ENCODE measurements around the gene C14orf119. TPM values are rescaled to one million over a fixed set of nuclear protein-coding genes. Genes with fewer than 3 reads are reported as not detected.

C14orf119 gene, protein sequence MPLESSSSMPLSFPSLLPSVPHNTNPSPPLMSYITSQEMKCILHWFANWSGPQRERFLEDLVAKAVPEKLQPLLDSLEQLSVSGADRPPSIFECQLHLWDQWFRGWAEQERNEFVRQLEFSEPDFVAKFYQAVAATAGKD
- total RNA-seq = 41.2 and 45.0 TPM in 2 replicates

DNA sequence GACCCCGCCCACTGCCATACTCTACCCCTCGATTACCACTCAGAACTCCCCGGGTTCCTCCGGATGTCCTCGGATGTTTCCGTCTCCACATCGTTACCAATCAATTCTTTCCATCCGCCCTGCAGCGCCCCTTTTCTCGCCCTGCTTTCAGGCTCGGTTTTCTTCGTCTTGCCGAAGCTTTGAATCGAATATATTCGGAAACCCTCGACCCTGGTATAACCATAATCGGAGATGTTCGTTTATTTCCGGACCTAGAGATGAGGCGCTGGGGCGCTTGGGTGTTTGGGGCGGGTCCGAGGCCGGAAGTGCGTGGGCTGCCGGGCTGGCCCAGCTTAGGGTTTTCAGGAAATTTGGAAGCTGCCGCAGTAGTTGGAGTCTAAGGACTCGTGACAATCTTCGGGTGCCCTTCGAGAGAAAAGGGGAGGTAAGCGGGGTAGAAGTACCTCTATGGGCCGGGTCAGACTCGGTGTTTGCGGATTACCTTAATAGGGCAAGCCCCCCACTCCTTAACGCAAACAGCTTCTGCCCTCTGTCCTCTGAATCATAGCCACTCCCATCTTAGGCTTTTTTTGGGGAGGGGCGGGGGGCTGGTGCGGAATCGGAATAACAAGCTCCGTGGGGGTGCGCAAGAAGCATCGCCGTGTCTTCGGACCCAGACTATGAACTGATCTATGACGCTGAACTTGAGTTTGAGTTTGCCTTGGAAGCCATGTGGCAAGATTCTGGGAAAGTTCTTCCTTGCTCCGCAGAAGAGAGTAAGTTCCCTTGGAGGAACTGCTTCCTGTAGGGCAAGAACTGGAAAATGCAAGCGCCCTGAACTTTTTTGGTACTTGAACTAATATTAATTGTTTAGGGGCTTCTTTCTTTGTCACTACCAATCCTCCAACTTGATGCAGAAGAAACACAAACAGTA lies at the start of gene C14orf119:
Gene C14orf119, plus strand, starts transcription at position 310 of the 913 bp plus-strand sequence. CDS start 2,154 bp downstream, outside the sequence.
- peak; percentile 99 for DNase-seq (ENCODE audit: low read depth in 2 of 2)

DNA sequence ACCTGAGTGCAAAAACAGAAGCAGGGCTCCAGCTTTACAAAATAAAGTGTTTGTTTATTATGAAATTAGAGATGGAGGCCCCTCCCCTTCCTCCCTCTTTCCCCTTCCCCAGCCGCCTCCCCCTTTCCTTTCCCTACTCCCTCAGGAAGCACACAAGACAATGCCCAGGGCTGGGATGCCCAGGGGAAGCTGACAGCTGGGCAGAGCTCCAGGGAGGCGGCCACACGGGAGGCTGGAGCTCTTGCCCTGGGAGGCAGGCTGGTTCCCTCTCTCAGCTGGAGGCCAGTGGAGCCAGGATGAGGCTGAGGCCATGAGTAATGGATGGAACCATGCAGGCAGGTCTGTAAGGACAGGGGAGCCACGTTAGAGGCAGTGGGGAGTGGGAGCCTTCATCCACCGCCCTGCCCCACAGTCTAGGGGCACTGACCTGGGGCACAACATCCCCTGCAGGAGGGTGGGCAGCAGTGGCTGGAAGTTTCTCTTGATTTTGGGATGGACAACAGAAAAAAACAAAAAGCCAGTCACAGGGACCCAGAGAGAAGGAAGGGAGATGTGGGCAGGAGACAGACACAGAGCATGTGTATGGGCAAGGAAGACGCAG lies 48.2 kb upstream of the C14orf119 start:
- DNase-seq (ENCODE audit: low read depth in 2 of 2) = peak; percentile 53 to 70

DNA sequence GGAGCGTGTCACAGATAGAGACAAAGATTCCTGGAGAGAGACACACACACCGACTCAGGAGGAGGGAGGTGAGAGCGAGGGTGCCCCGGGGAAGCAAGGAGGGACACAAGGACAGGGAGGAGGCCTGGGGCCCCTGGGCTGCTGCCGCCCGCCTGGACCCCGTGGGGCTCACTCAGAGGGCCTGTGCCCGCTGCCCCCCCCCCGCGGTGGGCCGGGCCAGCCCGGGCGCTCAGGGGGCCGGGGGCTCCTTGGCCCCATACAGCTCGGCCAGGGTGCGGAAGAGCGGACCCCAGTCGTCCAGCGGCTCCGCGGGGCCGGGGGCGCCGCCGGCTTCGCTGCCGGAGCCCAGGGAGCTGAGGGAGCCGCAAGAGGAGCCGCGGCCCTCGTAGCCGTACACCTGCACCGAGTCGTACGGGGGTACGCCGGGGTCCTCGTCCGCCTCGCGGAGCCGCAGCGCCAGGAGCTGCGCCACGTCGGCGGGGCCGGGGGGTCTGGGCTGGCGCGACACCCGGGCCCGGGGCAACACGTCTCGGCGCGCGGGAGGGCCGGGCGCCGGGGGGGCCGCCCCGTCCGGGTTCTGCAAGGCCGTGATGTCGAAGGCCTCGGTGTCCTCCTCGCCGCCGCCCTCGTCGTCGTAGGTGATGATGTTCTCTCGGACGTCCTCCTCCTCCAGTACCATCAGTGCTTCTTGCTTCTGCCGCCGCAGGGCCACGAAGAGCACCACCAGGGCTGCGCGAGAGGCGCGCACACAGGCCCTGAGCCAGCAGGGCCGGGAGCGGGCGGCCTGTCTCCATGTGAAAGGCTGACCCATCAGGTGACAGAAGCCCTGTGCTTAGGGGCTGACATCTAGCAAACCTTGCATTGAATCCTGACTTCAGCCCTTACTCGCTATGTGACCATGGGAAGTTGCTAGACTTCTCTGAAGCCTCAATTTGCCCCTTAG lies 47.3 kb upstream of the C14orf119 start:
- no peak for DNase-seq (ENCODE audit: low read depth in 2 of 2)

DNA sequence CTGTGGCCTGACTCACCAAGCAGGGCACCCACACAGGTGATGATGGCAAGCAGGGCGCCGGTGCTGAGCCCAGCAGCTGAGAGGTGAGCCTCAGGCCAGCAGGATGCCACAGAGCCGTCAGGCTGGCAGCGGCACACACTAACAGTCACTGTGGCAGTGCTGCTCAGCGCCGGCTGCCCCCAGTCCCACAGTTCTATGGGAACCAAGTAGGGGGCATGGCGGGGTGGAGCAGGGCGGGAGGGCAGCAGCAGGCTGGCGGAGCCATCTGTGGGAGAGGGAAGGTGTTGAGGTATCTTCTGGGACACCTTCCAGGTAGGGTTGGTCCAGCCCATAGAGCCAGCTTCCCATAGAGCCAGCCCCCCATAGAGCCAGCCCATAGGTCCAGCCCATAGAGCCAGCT lies 46.3 kb upstream of the C14orf119 start:
- DNase-seq (ENCODE audit: low read depth in 2 of 2) = no peak

DNA sequence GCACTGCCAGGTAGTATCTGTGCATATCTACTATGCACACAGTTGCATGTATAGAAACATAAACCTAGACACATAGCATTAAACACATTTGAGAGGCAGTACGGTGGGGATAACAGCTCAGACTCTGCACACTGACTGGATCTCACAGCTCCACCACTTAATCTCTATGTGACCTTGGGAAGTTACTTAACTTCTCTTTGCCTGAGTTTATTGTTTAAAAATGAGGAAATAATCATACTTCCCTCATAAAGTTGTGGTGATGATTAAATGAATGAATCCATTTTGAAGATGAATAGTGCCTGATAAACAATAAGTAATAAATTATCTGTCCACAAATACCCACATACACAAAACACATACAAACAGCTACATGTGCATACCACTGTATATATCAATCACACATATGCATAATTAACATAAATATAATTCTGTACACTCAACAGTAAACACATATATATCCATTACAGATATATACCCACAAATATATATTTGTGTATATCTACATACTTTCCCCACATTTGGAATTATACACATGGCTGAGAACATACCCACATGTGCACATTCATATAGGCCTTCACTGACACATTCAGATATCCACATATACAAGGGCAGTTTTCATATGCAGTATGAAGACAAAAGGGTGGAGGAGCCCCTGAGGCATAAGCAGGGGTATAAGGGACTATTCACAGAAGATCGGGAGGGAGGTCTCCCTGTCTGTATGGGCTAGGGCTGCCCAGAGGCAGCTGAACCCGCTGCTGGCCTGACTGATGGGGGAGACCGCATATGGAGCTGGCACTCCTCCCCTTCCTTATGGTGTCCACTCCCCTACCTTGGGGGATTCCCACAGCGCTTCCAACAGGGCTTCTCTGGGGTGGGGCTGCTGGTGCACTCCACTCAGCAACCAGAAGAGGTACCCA lies 43.9 kb upstream of the C14orf119 start:
- no peak for DNase-seq (ENCODE audit: low read depth in 2 of 2)

DNA sequence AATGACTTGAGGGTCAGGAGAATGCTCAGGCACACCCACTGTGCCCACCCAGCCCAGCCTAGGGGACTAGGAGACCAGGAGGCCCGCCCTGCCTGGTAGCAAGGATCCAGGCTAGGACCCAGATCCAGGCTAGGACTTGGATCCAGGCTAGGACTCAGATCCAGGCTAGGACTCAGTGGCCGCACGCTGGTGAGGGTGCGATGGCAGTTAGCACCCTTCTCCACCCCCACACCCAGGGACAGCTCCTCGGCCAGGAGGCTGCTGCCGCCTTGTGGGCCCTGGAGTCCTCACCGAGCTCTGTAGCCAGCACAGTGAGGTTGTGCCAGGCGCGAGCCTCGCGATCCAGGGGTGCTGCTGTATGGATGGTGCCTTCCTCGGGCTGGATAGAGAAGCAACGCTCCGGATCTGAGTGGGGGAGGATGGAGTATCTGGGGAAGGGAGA lies 43.1 kb upstream of the C14orf119 start:
- peak in 1 of 2 donors; percentile 29 for DNase-seq (ENCODE audit: low read depth in 2 of 2)

DNA sequence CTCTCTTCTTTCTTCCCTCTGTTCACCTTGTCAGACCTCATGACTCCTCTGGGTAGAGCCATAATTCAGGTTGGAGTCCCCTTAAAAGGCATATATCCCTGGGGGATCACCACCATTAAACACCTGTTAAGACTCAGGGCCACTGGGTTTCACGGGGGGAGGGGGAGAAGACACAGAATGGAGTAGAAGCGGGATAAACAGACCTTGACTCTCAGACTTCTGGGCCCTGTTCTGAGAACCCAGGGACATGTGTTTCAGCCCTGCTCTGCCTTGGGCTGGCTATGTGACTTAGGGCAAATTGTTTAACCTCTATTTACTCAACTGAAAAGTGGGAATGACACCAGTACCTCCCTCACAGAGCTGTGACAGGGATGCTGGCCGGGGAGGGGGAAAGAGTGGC lies 42.6 kb upstream of the C14orf119 start:
- DNase-seq (ENCODE audit: low read depth in 2 of 2) = no peak

DNA sequence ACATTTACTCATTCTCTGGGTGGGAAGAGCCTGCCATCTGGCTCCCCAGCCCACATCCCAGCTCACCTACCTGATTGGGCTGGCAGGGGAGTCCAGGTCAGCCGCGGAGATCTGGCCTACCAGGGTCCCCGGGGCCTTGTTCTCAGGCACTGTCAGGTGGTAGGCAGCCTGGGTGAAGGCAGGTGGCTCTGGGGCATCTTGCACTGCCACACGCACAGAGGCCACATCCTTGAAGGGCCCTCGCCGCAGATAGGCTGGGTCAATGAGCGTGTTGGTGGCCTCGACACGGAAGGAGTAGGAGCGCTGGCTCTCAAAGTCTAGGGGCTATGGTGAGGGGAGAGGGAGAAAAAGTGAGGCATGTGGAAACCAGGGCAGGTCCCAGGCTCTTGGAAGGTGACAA lies 41.9 kb upstream of the C14orf119 start:
- no peak for DNase-seq (ENCODE audit: low read depth in 2 of 2)

DNA sequence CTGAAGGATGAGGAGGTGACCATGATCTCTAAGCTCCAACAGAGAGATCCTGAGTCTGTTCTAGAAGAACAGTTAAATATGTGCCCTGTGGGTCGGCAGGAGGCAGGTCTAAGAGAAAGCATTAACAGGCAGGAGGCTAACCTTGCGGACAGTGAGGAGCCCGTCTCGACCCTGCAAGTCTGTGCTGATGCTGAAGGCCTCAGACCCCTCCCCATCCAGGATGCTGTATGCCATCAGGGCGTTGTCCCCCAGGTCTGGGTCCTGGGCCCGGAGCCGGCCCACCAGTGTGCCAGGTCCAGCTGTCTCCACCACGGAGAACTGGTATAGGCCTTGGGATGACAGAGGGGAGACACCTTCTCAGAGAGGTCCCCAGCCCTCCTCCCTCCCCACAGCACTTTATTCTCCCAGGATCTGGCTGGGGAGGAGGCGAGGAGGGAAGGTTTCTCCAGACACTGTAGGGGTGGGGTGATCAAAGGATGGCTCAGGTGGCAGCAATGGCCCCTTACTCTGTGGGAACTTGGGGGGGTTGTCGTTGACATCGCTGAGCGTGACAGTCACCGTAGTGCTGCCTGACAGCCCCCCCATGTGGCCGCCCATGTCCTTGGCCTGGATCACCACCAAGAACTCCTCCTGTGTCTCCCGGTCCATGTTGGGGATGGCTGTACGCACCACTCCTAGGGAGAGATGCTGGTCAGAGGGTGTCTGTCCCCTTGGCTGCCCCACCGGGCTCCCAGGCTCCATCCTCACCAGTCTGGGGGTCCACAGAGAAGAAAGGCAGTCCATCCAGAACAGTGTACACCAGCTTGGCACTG lies 41.1 kb upstream of the C14orf119 start:
- DNase-seq (ENCODE audit: low read depth in 2 of 2) = peak; percentile 48 to 70

DNA sequence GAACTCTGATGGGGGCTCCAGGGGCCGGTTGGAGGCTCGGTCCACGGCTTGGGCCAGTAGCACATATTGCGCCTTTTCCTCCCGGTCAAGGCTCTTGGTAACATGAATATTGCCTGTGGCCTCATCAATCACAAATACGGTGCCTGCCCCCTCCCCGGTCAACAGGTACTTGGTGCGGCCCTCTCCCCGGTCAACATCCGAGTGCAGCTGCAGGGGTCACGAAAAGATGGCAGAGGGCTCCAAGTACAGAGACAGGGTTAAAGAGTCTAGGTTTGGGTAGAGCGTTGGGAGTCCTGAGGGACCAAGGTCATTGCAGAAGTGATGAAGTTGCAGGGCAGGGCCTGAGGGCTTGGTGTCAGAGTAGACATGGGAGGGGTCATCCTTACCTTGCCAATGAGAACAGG lies 40.2 kb upstream of the C14orf119 start:
- no peak for DNase-seq (ENCODE audit: low read depth in 2 of 2)

DNA sequence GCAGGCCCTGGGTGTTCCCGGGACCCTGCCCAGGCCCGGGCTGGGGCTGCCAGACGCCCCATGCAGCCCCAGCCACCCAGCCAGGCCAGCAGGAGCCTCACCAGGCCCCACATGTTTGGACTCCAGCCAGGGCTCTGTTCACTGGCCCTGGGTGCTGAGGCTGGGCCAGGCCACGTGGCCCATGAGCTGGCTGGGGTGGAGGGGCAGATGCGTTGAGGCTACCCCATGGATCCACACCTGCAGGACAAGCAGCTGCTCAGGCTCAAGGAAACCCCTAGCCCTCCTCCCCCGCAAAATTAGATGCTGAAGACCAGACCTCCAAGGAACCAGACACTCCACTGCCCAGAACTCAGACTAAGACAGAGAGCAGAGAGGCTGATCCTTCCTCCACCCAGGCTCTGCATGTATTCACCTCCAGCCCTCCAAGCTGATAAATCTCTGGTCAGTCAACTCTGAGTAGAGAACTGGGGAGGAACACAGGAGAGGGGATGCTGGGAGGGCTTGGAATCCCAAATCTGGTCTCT lies 39.6 kb upstream of the C14orf119 start:
- DNase-seq (ENCODE audit: low read depth in 2 of 2) = no peak

DNA sequence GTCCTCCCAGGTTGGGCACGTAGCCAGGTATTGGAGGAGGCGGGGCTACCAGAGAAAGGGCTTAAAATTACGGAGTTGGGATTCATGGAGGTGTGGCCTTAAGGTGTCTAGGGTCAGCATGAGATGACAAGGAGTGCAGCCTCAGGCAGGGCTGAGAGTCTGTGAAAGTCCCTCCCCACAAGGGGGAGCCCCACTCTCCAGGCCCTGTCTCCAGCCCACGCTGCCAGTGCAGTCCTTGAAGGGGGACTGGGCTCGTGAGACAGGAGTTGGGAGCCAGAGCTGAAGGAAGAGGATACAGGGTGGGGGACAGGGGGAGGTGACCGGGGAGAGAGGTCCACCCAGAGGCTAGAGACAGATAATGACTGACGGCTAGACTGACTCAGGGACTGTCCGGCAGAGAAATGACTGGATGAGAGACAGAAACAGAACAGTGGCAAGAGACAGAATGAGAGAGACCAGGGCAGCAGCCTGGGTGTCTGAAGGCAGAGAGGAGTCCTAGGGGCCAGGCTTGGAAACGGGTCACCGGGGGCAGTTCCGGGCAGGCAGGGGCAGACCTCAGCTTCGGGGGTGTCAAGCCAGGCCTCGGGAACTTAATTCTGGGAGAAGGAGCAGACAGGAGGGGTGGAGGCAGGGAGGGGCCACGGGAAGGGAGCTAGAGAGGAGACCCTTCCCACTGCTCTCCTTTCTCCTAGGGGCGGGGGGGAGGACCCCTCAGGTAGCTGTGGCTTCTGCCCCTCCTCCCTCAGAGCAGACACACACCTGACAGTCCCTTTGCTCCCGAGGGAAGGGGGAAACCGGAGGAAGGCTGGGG lies 39.0 kb upstream of the C14orf119 start:
- peak; percentile 48 to 75 for DNase-seq (ENCODE audit: low read depth in 2 of 2)

DNA sequence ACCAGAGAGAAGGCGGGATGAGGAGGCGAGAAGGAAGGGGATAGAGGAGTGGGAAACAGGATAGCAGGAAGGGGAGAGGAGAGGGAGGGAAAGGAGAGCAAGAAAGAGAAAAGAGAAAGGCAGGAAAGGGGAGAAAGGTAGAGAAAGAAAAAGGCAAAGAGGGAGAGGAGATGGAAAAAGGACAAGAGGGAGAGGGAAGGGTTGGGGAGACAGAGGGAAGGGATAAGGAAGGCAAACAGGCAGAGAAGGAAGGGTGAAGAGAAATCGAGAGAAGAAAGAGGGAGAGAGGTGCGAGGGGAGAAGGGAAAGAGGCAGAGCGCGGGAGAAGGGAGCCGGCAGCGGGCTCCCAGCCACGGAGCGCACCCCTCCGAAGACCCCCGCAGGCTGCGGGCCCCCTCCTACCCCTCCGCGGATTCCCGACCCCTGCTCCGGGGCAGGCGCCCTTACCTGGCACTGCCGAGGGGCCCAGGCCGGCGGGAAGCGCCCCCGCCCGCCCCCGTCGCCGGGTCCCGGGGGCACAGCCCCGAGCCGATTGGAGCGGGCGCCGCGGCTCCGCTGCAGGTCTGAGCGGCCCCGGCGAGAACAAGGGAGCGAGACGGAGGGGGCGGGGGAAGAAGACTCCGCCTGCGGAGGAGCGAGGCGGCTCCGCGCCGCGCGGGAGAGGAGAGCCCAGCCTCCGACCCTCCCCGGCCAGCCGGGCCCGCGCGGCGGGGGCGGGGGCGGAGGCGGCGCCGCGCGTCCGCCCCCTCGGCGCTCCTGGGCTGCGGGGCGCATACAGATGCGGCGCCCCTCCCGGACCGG lies 38.1 kb upstream of the C14orf119 start, which contains the start of gene CDH24:
Gene CDH24, minus strand, starts transcription at position 565 of the 801 bp plus-strand sequence. CDS start 1,787 bp downstream, outside the sequence.
- DNase-seq (ENCODE audit: low read depth in 2 of 2) = peak; percentile 18 to 71

DNA sequence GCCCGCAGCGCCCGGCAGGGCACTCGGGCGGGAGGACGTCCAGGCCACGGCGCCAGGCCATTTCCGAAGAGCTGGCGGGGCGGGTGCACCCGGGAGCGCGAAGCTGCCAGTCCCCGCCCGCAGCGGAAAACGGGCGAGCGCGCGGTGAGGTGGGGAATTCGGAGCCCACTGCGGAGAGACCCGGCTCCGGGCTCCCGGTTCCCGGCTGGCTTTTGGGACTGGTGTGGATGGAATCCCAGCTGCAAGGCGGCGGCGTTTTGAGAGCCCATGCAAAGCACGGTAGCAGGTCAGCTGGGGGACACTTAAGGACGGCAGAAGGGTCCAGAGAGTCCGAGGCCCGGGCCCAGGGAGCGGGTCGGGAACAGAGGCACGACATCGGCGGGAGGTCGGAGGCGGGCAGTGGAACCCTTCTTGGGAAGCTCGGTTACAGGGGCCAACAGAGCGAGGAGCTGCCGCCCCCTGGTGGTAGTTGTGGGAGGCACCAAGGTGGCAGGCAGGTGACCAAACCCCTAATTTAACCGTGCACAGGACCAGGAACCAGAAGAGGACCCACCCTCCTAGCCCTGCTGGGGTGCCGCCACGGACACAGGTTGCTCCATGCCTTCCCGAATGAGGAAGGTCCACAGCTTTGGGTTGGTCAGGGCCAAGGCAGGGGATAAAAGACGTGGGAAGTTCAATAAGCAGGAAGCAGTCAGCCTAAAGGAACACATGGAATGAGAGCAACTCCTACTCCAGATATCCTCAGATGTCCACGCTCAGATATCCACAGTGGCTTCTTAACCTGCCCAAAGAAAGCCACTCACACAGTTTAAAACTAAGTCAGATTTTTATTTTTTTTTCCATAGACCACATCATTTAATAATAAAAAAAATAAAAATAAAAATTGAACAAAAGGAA lies 37.3 kb upstream of the C14orf119 start:
- peak; percentile 86 to 89 for DNase-seq (ENCODE audit: low read depth in 2 of 2)

DNA sequence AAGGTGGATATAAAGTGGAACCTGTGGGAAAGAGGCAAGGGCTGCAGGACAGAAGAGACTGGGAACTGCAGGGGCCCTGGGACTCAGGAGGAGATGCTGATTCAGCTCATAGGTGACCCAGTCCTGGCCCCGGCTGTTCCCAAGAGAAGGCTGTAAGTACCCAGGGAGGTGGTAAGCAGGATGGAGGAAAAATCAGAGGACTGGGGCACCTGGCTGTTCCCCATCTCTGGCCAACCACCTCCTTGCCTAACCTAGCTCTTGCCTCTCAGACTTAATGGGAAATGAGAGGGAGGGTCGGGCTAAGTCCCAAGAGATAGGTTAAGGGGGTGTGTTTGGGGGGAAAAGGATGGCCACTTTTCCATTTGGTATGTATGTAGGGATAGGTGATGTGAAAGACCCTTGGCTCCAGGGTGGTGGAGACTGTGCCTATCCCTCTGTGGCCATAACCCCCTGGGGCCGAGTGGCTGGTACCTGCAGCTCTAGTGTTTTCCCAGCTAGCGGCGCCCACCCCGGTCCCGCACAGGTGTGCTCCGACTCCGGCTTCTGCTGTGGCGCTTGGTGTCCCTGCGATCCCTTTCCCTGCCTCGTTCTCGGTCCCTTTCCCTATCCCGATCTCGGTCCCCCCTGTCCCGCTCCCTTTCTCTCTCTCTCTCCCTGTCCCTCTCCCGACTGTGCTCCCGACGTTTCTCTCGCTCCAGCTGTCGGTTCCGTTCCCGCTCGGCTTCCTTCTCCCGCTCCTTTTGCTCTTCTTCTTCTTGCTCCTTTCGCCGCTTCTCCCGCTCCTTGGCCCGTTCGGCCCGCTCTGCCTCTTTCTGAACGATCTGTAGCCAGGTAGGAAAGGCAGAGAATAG lies 36.4 kb upstream of the C14orf119 start:
- no peak for DNase-seq (ENCODE audit: low read depth in 2 of 2)
